ENCODE data around the gene KIAA0319L.

- TF ChIP-seq GATA2 (IDR thresholded peaks at IDR 0.05; ENCODE audit: low read depth, low read length): no peak
- no peak for TF ChIP-seq GATA3 (IDR thresholded peaks at IDR 0.05; ENCODE audit: low read depth, low read length)
These were observed 166.4 kb downstream of the KIAA0319L start for GRCh38 chr1:35390600-35391494.

Measured in SH-SY5Y (cell line).